NCI-H345 (cell line): ENCODE results near the gene IGSF11.
A peak's percentile ranks its signal among the peaks of the same experiment; 100 is the strongest.
"Not testable (repeated sequence)": the region's sequence is repeated elsewhere in the genome, so short reads cannot be mapped to it uniquely, and the experiment has no call there.

Source experiments
- DNase-seq: peaks from one replicate; lab custom pipeline; 2025; lab: John Stamatoyannopoulos, UW

The IGSF11 gene, protein sequence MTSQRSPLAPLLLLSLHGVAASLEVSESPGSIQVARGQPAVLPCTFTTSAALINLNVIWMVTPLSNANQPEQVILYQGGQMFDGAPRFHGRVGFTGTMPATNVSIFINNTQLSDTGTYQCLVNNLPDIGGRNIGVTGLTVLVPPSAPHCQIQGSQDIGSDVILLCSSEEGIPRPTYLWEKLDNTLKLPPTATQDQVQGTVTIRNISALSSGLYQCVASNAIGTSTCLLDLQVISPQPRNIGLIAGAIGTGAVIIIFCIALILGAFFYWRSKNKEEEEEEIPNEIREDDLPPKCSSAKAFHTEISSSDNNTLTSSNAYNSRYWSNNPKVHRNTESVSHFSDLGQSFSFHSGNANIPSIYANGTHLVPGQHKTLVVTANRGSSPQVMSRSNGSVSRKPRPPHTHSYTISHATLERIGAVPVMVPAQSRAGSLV

GRCh38 chr3:119034256-119035013, at the start of gene IGSF11:
Gene IGSF11 (minus strand): TSS chr3:119034846. CDS start chr3:119034582, 264 bp downstream.
- DNase-seq, result peak; percentile 56

DNA sequence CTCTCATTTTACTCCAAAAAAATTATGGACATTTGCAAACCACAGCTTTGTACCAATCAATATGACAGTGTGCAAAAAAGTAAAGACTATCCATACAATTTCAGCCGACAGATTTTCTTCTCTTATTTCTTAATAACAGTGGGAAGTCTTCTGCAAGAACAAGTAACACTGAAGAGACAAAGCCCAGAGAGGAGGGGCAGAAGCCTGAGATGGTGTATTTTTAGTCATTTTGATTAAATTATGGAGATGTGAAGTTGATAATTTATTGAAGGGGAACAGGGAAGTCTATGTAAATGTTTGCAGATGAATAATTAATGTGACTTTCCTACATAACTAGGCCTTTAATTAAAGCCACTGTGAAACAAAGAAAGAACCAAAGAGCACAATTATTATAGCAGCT, 45.7 kb upstream of the IGSF11 start:
- DNase-seq, result no peak

DNA sequence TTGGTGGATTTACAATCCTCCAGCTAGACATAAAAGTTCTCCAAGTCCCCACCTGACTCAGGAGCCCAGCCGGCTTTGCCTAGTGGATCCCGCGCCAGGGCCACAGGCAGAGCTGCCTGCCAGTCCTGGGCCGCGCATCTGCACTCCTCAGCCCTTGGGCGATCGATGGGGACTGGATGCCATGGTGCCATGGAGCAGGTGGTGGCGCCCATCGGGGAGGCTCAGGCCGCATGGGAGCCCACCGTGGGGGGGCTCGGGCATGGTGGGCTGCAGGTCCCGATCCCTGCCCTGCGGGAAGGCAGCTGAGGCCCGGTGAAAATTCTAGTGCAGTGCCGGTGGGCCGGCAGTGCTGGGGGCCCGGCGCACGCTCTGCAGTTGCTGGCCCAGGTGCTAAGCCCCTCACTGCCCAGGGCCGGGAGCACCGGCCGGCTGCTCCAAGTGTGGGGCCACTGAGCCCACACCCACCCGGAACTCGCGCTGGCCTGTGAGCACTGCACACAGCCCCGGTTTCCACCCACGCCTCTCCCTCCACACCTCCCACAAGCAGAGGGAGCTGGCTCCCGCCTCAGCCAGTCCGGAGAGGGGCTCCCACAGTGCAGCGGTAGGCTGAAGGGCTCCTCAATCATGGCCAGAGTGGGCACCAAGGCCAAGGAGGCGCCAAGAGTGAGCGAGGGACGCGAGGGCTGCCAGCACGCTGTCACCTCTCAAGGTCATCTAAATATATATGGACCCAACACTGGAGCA, 38.8 kb upstream of the IGSF11 start:
- no peak for DNase-seq

DNA sequence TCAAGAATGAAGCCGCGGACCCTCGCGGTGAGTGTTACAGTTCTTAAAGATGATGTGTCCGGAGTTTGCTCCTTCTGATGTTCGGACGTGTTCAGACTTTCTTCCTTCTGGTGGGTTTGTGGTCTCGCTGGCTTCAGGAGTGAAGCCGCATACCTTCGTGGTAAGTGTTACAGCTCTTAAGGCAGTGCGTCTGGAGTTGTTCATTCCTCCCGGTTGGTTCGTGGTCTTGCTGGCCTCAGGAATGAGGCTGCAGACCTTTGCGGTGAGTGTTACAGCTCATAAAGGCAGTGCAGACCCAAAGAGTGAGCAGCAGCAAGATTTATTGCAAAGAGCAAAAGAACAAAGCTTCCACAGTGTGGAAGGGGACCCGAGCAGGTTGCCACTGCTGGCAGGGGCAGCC, 37.8 kb upstream of the IGSF11 start:
- not testable (repeated sequence) for DNase-seq

DNA sequence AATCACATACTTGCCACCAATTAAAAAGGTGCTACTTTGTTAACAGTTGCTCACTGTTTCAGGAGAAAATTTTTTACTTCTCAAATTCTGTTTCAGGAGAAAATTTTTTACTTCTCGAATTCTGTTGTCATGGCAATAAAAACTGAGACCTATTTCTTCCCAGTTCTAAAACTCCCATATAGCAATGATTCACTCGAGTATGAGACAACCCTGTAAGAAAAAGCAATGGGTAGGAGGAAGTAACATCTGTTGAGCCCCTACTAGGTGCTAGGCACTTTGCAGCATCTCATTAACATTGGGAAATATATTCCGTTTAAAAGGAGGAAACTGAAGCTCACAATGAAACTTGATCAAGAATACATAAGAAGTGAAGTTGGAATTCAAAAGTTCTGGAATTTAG, 35.1 kb upstream of the IGSF11 start:
- no peak for DNase-seq

DNA sequence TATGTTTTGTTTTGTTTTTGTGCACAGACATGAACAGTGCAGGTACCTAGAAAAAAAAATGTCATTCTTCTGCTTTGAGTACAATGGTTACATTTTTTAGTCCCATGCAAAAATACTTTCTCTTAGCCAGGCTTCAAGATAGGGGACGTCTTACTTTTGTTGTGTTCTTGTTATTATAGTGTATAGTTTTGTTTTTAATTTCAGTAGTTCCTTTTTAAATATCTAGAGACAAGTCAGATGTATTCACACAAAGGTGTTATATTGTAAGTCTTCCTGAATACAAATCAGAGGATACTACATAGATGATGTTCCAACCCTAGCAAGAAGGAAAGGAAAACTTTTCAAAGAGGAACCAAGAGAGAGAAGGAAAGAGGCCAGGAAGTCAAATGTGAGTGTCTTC, 28.8 kb upstream of the IGSF11 start:
- no peak for DNase-seq

- DNase-seq, result no peak
These were observed 28.2 kb upstream of the IGSF11 start for GRCh38 chr3:119062892-119063291.

GRCh38 chr3:119044593-119044992, 9.9 kb upstream of the IGSF11 start:
- no peak for DNase-seq

DNA sequence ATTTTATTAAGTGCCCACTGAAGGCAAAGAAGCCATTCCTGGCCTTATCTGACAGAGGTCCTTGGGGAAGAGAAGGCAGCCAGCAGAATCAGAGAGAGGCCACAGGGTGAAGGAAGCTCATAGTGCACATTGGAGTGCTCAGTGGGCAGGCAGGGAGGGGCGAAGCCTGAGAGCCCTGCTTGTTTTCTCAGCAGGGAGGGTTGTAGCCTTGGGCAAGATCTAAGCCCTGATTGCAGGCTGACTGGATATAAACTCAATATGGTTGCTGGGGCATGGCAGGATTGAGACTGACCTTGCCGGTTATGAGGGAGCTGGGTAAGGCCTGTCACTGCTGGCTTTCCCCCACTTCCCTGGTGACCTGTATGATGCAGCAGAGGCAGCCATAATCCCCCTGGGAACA, 7.5 kb upstream of the IGSF11 start:
- no peak for DNase-seq

DNA sequence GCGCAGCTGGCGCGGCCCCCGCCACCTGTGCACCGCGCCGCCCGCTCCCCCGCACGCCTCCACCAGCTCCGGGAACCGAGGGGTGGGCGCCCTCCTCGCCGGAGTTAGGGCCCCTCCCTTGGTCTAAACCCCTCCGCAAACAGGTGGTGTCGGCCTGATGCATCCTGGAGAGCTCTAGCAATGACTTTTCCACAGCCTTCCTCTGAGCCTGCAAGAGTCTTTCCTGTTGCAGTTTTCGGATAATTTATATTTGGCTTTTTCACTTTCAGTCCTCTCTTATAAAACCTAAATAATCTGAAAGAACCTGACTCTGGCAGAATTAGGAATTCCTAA, 334 bp upstream of the IGSF11 start:
- no peak for DNase-seq

GRCh38 chr3:119033393-119034255, 1.0 kb downstream of the IGSF11 start:
- DNase-seq, result no peak

DNA sequence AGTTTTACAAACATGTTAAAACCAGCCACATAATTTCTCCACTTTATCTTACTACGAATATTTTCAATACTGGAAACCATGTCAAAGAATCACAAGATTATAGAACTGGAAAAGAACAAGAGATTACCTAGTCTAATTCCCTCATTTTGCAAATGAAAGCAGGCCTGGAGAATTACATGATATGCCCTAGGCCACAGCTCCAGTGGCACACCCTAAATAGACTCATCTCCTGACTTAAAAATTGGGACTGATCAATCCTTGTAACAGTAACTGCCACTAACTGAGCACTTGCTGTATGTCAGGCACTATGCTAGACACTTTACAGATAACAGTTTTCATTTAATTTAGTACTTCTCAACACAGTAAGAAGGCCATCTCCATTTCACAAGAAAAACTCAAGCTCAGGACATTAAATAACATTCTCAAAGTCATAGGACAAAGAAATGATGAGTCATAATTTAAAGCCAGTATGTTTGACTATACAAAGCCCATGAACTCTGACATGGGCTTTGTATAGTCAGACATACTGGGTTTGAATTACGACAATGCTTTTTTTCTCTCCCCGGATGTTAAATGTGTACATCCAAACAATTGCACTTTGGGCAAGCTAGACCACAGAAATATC, 9.4 kb downstream of the IGSF11 start:
- no peak for DNase-seq

DNA sequence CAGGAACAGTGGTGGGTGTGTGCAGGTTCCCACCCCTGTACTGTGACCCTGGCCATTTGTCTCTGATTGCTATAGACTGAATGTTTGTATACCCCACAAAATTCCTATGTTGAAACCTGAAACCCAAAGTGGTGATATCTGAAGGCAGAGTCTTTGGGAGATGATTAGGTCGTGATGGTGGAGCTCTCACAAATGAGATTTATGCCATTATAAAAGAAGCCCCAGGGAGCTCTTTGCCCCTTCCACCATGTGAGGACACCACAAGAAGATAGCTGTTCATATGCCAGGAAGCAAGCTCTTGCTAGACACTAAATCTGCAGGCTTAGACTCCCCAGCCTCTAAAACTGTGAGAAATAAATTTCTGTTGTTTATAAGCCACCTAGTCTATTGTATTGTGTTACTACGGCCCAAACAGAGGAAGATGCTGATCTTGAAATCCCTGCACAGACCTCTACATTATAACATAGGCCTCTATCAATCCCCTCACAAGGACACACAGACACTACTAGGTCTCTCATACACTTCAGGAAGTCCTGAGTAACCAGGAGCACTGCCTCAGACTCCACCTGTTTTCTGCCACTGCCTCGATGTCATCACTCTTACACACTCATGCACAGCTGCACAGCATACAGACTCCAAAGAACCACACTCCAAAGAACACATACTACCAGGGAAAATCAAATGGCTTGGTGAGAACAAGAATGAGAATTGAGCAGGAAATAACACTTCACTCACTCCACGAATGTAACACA, 14.7 kb downstream of the IGSF11 start:
- DNase-seq, result no peak

DNA sequence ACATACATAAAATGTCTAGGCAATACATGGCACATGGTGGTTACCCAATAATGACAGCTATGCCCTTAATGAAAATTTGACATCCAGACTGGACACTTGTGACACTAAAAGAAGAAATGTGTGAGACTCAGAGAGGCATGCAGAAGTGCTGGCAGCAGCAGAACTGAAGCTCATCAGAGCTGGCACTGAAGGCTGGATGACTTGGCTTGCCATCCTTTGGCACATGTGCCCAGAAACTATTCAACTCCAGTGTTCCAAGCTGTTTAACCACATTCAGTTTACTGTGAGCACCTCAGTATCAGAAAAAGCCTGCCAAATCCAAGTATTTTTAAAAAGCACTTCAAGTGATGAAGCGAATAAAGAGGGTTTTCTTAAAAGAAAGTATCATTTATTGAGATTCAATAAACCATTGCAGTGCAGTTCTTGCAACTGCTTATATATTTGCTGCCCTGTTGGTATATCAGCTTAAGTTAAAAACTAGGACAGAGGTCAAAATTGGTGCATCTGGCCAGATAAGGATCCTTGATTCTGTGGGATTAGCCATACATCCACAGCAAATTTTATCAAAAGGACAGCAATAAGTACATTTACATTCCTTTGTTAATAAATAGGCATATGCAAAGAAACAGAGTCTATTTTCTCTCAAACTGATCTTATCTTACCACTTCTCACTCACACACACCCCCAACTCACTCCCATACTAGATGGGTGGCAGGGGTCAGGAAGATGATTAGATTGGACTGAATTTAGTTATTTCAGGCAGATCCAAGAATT, 15.8 kb downstream of the IGSF11 start:
- DNase-seq, result no peak

DNA sequence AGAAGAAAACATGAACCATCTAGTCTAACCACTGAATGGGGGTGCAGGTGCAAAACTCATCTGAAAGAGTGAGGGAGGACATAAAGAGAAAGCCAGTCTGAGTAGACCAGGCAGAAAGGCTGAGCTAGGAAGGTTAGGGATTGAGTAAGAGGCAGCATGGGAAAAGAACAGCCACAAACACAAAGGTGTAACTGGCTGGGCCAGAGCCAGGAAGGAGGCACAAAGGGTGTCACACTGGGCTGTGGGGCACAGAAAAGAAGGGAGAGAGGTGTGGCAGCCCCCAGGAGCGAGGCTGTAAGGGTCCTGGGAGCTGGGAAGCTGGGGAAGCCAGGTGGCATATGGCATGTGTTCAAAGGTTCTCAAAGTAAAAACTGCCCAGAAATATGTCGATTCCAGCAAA, 18.7 kb downstream of the IGSF11 start:
- DNase-seq, result no peak

DNA sequence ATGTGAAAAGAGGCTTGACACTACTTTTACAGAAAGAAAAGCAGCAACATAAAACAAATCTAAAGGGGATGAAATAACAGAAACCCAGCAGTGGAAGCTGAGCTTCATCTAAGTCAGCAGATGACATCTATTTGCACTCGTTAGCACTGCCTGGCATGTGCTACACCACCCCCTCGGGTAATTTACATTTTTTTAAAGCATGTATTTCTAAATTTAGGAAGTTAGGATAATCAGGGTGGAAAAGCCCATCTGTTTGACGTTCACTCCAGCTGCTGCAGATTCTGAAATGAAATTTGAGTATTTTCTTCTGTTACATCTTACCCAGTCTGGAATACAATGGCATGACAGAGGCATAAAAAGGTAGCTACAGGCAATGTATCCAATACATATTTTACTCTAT, 20.7 kb downstream of the IGSF11 start:
- DNase-seq, result no peak

DNA sequence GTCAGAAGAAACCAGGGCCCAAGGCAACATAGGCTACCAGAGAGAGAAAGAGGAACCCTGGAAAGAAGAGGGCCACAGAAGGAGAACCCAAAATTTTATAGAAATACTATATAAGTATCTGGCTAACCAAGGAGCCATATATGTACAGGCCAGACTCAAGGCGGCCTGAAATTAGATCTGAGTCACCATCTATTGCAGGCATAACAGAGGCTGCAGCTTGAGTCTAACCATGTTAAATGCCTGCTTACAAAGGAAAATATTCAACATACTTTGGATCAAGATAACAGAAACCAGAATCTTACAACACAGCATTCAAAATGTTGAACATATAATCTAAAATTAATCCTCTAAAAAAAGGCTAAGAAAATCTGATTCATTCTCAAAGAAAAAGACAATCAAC, 23.1 kb downstream of the IGSF11 start:
- DNase-seq, result no peak

- DNase-seq, result no peak
These were observed 37.5 kb downstream of the IGSF11 start for GRCh38 chr3:118997190-118997589.

GRCh38 chr3:118991775-118992174, 42.9 kb downstream of the IGSF11 start:
- no peak for DNase-seq
